ENCODE measurements around the gene BTF3L4.

Gene BTF3L4

DNA sequence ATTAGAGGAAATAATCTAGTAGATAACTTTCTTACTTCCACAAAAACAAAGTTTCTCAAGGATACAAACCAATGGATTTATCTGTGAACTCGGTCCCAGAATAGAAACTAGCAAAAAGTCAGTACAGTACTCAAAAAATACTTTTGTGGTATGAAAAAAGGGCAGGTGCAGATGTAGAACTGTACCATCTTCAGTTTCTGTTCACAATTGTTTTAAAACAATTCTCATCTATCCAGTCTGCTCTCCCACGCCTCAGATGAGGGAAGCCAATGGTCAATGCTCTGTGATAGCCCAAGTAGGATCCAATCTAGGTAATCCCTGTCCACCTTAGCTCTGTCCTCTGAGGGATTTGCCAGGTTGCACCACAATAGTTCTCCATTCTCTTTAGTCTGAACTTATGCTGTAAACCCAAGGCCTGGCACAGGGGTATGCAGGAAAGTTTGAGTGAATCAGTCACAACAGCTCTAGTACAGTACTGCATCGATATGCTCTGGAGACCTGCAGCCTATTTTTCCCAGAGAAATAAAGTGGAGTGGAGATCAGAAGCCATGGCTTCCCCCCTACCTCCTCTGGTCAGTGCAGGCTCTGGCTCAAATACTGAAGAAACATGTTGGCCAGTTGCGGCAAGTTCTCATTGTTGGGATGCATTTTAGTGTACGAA, 23.8 kb upstream of the BTF3L4 start:
- TF ChIP-seq, protein P1, sequence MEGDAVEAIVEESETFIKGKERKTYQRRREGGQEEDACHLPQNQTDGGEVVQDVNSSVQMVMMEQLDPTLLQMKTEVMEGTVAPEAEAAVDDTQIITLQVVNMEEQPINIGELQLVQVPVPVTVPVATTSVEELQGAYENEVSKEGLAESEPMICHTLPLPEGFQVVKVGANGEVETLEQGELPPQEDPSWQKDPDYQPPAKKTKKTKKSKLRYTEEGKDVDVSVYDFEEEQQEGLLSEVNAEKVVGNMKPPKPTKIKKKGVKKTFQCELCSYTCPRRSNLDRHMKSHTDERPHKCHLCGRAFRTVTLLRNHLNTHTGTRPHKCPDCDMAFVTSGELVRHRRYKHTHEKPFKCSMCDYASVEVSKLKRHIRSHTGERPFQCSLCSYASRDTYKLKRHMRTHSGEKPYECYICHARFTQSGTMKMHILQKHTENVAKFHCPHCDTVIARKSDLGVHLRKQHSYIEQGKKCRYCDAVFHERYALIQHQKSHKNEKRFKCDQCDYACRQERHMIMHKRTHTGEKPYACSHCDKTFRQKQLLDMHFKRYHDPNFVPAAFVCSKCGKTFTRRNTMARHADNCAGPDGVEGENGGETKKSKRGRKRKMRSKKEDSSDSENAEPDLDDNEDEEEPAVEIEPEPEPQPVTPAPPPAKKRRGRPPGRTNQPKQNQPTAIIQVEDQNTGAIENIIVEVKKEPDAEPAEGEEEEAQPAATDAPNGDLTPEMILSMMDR (IDR thresholded peaks at IDR 0.05; ENCODE audit: low read depth, low read length) = no peak
- in situ Hi-C loops (cut with HindIII; ENCODE audit: low sequenced_read_pairs) = no loop called here
- no peak for DNase-seq (ENCODE audit: low read depth, low spot score)
- peak overlapping the region; percentile 92 for H3K4me3 ChIP-seq (ENCODE audit: low read depth, low read length)

DNA sequence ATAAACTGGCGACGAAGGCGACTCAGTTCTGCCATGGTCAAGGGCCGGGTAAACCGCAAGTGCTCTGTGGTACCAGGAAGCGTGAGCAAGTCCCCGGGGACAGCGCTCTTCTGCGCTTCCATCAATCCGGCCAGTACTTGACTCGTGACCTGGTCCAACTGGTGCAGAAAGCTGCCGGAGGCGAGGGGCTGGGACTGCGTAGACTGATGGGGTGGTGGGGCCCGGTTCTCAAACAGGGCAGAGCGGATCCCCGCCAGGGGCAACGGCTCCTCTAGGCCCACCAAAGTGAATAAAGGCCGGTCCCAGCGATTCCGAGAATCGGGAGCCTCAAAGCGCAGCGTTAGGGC, 23.3 kb upstream of the BTF3L4 start:
- TF ChIP-seq, protein P1 (IDR thresholded peaks at IDR 0.05; ENCODE audit: low read depth, low read length) = no peak
- H3K4me3 ChIP-seq (ENCODE audit: low read depth, low read length) = peak overlapping the region; percentile 92
- in situ Hi-C loops (cut with HindIII; ENCODE audit: low sequenced_read_pairs) = no loop called here
- DNase-seq (ENCODE audit: low read depth, low spot score) = peak; percentile 50

DNA sequence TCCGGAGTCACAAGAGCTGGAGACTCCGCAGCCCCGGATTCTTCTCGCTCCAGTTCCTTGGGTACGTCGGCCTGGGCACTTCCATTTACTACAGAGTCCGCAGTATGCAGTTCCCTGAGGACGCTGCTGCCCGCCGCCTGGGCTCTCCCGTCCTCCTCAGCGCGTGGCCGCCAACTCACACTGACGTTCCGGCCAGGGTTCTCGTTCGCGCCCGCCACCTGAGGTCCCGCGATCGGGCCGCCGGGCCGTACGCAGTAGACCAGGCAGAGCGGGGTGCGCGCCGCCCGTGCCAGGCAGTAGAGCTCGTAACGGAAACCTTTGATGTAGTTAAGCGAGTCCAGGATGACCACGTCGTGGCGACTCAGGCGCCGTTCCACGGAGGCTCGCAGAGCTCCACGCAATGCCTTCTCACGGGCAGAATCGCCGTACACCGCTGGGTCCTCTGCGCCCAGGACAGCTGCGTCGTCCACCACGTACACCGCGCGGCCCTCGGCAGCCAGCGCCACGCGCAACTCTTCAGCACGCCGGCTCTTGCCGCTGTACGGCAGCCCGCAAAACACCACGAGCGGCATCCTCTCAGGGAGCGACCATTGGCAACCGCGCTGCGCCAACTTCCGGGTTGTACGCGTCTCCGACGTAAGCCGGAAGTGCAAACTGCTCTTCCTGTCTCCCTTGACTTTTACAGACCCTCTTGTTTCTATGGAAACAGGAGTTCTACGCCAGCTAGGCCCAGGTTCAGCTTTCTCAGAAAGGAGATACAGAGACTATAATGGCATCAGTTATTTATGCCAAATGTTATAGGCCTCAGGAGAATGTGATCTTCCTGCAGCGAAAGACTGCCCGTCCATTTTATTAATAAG, 22.7 kb upstream of the BTF3L4 start, which contains the start of gene KTI12:
Gene KTI12, minus strand, starts transcription at position 621 of the 860 bp plus-strand sequence. Its CDS starts 49 bp downstream, at position 572.
- in situ Hi-C loops (cut with HindIII; ENCODE audit: low sequenced_read_pairs) = no loop called here
- DNase-seq (ENCODE audit: low read depth, low spot score) = peak; percentile 89
- H3K4me3 ChIP-seq (ENCODE audit: low read depth, low read length) = peak within 1 kb of the TSS; percentile 92
- TF ChIP-seq, protein P1 (IDR thresholded peaks at IDR 0.05; ENCODE audit: low read depth, low read length) = no peak

DNA sequence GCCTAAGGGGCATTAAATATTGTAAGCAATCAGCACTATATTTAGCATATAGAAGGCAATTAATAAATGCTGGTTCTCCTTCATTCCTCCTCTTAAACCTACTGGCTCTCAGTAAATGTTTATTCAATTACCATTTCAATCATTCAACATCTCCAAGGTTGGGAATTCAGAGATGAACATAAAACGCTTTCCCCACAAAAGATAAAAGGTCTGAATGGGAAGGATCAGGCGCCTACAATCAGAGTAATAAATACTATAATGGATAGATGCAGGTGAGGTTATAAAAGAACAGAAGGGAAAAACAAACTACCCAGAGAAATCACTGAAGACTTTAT, 22.1 kb upstream of the BTF3L4 start:
- peak overlapping the region; percentile 92 for H3K4me3 ChIP-seq (ENCODE audit: low read depth, low read length)
- TF ChIP-seq, protein P1 (IDR thresholded peaks at IDR 0.05; ENCODE audit: low read depth, low read length) = no peak
- DNase-seq (ENCODE audit: low read depth, low spot score) = no peak
- in situ Hi-C loops (cut with HindIII; ENCODE audit: low sequenced_read_pairs) = no loop called here

DNA sequence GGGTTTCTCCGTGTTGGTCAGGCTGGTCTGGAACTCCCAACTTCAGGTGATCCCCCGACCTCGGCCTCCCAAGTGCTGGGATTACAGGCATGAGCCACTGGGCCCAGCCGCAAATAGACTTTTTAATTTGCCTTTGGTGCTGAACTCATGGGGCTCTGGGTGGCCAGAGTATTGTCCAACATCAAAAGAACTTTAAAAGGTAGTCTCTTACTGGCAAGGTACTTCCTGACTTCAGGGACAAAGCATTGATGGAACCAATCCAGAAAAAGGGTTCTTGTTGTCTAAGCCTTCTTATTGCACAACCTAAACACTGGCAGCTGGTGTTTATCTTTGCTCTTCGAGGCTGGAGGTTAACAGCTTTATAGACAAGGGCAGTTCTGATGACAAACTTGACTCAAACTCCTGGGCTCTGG, 18.7 kb upstream of the BTF3L4 start:
- TF ChIP-seq, protein P1 (IDR thresholded peaks at IDR 0.05; ENCODE audit: low read depth, low read length) = no peak
- in situ Hi-C loops (cut with HindIII; ENCODE audit: low sequenced_read_pairs) = no loop called here
- no peak for DNase-seq (ENCODE audit: low read depth, low spot score)

DNA sequence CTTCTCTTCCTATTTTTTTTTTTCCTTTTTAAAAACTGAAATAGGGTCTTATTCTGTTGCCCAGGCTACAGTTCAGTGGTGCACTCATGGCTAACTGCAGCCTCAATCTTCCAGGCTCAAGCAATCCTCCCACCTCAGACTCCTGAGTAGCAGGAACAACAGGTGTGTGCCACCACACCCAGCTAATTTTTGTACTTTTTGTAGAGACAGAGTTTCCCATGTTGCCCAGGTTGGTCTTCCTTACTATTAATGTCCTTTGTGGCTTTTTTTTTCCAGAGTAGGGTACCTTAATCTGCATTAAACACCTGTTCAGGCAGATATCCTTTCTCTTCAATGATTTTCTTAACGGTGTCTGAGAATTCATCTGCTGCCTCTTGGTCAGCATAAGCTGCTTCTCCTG, 18.2 kb upstream of the BTF3L4 start:
- TF ChIP-seq, protein P1 (IDR thresholded peaks at IDR 0.05; ENCODE audit: low read depth, low read length) = no peak
- in situ Hi-C loops (cut with HindIII; ENCODE audit: low sequenced_read_pairs) = no loop called here

More for the DNA sequence above, 18.7 kb upstream of the BTF3L4 start:
- no peak overlapping the region for H3K4me3 ChIP-seq (ENCODE audit: low read depth, low read length)

More for the DNA sequence above, 18.2 kb upstream of the BTF3L4 start:
- DNase-seq (ENCODE audit: low read depth, low spot score) = no peak
- H3K4me3 ChIP-seq (ENCODE audit: low read depth, low read length) = no peak overlapping the region
